Measurements from ENCODE around the gene SPRR2G.
"Not testable (repeated sequence)": the region's sequence is repeated elsewhere in the genome, so short reads cannot be mapped to it uniquely, and the experiment has no call there.

The SPRR2G gene

GRCh38 chr1:153115264-153115663 lies 35.4 kb downstream of the SPRR2G start:
- not testable (repeated sequence) for DNase-seq

- no peak for DNase-seq
Observed at GRCh38 chr1:153113416-153113815, 37.3 kb downstream of the SPRR2G start, which contains the start of gene SPRR2F. Gene SPRR2F (minus strand): TSS chr1:153113516. CDS start chr1:153112733, 783 bp downstream.

- DNase-seq: not testable (repeated sequence)
Observed at GRCh38 chr1:153112454-153112853, 38.2 kb downstream of the SPRR2G start.

- DNase-seq: no peak
Observed at GRCh38 chr1:153100245-153100644, 50.4 kb downstream of the SPRR2G start.

Data from nucleus accumbens (tissue), 56 donors.